HG02763 (cell line): ENCODE data around the gene UGT1A7.
"Not testable (repeated sequence)": the region's sequence is repeated elsewhere in the genome, so short reads cannot be mapped to it uniquely, and the experiment has no call there.

Experiments used
- ATAC-seq: cut with Tn5 transposase; IDR thresholded peaks from one replicate; pipeline ENCODE4 v1.9.1; 2021; ENCODE audit warnings: mild to moderate bottlenecking, moderate library complexity; ENCODE audit not compliant: unreplicated experiment

Gene UGT1A7

DNA sequence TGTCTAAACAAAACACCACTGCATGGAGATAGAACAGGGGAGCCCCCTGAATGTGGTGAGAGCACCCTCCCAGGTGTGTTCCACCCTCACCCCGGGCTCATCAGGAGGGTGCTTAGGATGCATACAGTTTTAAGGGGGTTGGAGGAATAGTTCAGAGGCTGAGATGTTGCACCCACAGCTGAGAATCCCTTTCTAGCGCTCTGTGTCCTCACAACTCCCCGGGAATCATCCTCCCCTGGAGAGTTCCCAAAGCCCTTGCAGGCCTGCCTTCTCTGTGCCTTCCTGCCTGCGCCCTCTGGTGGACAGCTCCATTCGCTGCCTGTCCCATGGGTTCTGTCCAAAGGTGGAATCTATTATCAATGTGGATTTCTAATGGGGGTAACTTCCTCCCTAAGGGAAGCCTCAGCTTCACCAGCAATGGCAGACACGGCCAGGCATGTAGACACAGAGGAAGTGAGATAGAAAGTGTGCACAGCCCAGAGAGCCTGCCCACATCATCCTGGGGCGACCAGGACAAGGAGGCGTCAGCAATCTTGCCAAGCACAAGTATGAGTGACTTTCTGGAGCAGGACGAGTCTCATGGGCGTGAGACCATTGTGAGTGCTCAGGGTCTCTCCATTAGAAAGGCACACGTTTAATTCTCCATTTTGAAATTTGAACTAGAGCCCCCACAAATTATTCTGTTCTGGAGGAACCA lies 29.8 kb downstream of the UGT1A7 start:
- ATAC-seq = no peak

DNA sequence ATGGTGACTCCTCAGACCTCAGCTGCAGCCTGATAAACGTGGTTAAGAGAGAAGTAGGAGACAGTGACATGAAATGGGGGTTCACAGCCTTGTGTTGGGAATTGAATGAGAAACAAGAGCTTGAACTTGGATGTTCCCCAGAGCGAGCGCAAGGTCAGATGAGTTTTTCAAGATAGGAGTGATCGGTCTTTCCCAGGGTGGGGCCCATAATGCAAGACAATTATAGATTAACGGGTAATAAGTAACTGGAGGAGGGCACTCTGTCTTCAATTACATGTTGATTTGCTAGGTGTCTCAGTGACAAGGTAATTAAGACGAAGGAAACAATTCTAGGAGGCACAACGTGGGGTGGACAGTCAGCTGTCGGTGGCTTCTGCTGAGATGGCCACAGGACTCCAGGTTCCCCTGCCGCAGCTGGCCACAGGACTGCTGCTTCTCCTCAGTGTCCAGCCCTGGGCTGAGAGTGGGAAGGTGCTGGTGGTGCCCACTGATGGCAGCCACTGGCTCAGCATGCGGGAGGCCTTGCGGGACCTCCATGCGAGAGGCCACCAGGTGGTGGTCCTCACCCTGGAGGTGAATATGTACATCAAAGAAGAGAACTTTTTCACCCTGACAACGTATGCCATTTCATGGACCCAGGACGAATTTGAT lies 31.0 kb downstream of the UGT1A7 start, which contains the start of gene UGT1A5:
Gene UGT1A5, plus strand, starts transcription at position 297 of the 651 bp plus-strand sequence. Its CDS starts 85 bp downstream, at position 382.
- ATAC-seq = no peak

DNA sequence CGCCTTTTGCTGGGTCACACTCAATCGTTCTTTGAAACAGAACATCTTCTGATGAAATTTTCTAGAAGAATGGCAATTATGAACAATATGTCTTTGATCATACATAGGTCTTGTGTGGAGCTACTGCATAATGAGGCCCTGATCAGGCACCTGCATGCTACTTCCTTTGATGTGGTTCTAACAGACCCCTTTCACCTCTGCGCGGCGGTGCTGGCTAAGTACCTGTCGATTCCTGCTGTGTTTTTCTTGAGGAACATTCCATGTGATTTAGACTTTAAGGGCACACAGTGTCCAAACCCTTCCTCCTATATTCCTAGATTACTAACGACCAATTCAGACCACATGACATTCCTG lies 31.5 kb downstream of the UGT1A7 start:
- ATAC-seq = no peak

DNA sequence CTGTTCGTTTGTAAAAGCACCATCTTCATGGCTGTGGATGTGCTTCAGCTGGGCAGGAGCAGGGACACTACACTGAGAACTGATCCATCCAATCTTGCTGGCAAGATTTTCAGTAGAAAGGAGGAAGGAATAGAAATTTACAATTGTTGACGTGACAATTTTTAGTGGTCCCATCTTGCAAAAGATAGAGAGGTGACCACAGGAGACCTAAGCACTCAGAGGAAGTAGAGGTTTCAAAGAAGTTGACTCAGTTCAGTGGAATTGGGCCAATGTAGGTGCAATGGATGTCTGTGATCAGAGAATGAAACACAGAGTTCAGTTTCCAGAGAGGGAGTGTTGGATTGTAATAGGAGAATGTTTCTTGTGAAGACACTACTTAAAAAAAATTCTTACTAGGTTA lies 32.4 kb downstream of the UGT1A7 start:
- no peak for ATAC-seq

DNA sequence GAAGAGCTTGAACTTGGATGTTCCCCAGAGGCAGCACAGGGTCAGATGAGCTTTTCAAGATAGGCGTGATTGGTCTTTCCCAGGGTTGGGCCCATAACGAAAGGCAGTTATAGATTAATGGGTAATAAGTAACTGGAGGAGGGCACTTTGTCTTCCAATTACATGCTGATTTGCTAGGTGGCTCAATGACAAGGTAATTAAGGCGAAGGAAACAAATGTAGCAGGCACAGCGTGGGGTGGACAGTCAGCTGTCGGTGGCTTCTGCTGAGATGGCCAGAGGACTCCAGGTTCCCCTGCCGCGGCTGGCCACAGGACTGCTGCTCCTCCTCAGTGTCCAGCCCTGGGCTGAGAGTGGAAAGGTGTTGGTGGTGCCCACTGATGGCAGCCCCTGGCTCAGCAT lies 36.9 kb downstream of the UGT1A7 start, which contains the start of gene UGT1A4:
Gene UGT1A4, plus strand, starts transcription at position 185 of the 400 bp plus-strand sequence. Its CDS starts 85 bp downstream, at position 270.
- no peak for ATAC-seq

DNA sequence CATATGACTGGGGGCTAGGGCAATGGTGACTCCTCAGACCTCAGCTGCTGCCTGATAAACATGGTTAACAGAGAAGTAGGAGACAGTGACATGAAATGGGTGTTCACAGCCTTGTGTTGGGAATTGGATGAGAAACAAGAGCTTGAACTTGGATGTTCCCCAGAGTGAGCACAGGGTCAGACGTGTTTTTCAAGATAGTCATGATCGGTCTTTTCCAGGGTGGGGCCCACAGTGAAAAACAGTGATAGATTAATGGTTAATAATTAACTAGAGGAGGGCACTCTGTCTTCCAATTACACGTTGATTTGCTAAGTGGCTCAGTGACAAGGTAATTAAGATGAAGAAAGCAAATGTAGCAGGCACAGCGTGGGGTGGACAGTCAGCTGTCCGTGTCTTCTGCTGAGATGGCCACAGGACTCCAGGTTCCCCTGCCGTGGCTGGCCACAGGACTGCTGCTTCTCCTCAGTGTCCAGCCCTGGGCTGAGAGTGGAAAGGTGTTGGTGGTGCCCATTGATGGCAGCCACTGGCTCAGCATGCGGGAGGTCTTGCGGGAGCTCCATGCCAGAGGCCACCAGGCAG lies 47.1 kb downstream of the UGT1A7 start, which contains the start of gene UGT1A3:
Gene UGT1A3, plus strand, starts transcription at position 320 of the 579 bp plus-strand sequence. Its CDS starts 85 bp downstream, at position 405.
- no peak for ATAC-seq

DNA sequence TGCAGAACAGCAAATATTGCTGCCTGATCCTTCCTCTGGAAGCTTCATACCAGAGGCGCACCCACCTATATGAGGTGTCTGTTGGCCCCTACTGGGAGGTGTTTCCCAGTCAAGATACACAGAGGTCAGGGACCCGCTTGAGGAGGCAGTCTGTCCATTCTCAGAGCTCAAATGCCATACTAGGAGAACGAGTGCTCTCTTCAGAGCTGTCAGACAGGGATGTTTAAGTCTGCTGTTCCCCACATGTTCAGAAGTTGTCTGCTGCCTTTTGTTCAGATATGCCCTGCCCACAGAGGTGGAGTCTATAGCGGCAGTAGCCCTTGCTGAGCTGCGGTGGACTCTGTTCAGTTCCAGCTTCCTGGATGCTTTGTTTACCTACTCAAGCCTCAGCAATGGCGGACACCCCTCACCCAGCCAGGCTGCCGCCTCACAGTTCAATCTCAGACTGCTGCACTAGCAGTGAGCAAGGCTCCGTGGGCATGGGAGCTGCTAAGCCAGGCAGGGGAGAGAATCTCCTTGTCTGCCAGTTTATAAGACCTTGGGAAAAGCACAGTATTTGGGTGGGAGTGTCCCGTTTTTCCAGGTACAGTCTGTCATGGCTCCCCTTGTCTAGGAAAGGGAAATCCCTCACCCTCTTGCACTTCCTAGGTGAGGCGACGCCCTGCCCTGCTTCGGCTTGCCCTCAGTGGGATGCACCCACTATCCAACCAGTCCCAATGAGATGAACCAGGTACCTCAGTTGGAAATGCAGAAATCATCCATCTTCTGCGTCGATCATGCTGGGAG lies 55.4 kb downstream of the UGT1A7 start:
- not testable (repeated sequence) for ATAC-seq

DNA sequence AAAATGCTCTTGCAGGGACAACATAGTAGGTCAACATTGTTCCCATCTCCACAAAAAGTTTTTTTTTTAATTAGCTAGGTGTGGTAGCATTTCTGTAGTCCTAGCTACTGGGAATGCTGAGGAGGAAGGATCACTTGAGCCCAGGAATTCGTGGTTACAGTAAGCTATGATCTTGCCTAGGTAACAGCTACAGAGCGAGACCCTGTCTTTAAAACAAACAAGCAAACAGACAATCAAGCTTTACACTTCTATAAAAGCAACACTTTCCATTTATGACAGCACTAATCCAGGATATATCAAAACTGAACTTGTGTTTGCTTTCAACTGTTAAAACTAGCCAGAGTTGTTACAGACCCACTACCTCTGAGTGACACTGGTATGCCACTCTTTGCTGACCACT lies 59.2 kb downstream of the UGT1A7 start:
- ATAC-seq = no peak

DNA sequence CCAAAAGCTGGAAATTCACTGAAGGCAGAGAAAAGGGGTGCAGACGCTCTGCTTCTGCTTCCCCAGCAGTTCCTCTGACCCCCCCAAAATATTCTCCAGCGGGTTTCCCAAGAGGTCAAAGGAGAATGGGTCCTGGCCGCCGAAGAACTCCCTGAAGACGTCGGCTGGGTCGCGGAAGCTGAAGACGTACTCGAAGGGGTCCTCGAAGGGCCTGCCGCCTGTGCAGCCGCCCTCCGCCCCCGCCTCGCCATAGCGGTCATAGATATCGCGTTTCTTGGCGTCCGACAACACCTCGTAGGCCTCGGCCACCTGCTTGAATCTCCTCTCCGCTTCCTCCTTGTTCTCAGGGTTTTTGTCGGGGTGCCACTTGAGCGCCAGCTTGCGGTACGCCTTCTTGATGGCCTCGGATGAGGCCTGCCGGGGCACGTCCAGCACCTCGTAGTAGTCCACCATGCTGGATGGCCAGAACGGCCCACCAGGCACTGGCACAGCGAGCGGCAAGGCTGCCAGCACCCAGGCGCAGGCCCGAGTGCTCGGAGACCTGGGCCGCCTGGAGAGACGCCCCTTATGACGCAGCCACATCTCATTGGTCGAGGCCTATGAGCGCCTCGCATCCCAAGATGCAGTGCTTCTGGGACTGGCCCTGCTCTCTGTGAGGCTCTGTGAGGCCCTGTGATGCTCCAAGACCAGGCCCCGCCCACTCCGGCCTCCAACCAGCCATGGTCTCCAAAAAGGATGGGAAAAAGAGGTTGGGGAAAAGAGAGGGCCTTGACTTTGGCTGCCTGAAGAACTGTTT lies 62.0 kb downstream of the UGT1A7 start:
- ATAC-seq = no peak

DNA sequence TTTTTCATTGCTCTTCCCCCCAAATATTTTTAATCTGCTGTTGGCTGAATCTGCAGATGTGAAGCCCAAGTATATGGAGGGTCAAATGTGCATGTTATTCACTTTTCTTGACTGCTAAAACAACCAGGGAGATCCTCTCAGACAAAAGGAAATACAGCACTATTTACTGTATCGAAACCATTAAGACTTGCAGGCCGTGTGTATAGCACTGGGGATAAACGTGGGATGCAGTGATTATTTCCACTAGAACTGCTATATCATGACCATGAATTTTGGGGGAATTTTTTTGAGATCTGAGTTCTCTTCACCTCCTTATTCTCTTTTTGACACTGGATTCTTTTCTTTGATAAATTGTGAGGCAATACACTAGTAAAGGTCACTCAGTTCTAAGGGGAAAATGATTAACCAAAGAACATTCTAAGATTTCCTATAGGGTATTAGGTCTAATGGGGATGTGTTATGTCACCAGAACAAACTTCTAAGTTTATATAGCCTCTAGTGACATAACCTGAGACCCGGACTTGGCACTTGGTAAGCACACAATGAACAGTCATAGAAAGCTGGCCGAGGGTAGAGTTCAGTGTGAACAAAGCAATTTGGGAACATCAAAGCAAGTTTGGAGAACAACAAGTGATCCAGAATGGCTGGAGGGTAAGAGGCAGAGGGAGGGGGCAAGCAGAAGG lies 63.5 kb downstream of the UGT1A7 start:
- no peak for ATAC-seq

DNA sequence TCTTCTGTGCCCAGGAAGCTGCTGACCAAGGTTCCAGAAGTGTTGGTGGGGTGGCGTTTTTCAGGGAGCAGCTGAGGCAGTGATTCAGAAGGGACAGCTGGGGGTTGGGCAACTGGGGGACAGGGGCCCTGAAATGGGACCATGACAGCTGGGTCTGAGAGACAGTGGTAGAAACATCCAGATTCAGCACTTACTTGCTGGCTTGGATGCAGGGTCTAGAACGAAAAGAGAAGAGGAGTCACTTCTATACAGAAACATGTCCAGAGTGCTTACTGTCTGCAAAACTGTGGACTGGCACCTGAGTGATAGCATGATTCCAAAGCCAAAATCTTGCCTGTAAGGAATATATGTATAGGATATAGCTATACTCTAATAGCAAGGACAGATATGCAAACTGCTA lies 64.1 kb downstream of the UGT1A7 start:
- not testable (repeated sequence) for ATAC-seq

DNA sequence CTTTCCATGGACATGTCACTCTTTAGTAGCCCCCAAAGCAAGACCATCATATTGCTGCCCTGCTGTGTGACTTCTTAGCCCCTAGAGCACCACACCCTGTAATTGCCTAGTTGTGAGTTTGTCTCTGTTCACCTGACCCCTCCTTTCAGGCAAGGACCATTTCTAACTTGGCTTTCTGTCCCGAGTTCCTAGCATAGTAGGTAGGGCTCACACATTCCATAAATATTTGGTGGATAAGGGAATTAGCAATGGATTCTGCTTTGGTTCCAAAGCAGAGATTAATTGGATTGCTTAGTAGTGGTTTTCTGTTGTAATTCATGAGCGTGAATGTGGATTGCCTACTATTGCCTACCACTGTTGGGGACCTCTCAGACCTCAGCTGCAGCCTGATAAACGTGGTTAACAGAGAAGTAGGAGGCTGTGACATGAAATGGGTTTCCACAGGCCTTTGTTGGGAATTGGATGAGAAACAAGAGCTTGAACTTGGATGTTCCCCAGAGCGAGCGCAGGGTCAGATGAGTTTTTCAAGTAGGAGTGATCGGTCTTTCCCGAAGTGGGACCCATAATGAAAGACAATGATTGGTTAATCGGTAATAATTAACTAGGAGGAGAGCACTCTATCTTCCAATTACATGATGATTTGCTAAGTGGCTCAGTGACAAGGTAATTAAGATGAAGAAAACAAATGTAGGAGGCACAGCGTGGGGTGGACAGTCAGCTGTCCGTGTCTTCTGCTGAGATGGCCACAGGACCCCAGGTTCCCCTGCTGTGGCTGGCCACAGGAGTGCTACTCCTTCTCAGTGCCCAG lies 65.0 kb downstream of the UGT1A7 start:
- no peak for ATAC-seq

DNA sequence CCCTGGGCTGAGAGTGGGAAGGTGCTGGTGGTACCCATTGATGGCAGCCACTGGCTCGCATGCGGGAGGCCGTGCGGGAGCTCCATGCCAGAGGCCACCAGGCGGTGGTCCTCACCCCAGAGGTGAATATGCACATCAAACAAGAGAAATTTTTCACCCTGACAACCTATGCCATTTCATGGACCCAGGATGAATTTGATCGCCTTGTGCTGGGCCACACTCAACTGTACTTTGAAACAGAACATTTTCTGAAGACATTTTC lies 65.5 kb downstream of the UGT1A7 start:
- ATAC-seq = no peak

DNA sequence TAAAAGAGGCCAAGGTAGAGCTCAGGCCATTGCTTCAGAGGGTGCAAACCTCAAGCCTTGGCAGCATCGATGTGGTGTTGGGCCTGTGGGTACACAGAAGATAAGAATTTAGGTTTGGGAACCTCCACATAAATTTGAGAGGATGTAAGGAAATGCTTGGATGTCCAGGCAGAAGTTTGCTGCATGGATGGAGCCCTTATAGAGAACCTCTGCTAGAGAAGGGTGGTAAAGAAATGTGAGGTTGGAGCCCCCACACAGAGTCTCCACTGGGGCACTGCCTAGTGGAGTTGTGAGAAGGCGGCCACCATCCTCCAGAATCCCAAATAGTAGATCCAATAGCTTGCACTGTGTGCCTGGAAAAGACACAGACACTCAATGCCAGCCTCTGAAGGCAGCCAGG lies 69.0 kb downstream of the UGT1A7 start:
- ATAC-seq = not testable (repeated sequence)

DNA sequence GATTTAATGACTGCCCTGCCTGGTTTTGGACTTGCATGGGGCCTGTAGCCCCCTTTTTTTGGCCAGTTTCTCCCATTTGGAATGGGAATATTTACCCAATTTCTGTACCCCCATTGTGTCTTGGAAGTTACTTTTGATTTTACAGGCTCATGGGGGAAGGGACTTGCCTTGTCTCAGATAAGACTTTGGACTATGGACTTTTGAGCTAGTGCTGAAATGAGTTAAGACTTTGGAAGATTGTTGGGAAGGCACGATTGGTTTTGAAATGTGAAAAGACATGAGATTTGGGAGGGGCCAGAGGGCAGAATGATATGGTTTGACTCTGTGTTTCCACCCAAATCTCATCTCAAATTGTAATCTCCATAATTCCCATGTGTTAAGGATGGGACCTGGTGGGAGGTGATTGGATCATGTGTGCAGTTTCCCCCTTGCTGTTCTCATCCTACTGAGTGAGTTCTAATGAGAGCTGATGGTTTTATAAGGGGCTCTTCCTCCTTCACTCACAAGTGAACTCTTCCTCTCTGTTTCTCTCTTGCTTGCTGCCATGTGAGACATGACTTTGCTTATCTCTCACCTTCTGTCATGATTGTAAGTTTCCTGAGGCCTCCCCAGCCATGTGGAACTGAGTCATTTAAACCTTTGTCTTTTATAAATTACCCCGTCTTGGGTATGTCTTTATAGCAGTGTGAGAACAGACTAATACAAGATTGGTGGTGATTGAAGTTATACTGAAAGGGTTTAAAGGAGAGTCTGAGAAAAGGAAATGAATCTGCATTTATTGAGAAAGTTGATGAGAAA lies 69.7 kb downstream of the UGT1A7 start:
- ATAC-seq = not testable (repeated sequence)

DNA sequence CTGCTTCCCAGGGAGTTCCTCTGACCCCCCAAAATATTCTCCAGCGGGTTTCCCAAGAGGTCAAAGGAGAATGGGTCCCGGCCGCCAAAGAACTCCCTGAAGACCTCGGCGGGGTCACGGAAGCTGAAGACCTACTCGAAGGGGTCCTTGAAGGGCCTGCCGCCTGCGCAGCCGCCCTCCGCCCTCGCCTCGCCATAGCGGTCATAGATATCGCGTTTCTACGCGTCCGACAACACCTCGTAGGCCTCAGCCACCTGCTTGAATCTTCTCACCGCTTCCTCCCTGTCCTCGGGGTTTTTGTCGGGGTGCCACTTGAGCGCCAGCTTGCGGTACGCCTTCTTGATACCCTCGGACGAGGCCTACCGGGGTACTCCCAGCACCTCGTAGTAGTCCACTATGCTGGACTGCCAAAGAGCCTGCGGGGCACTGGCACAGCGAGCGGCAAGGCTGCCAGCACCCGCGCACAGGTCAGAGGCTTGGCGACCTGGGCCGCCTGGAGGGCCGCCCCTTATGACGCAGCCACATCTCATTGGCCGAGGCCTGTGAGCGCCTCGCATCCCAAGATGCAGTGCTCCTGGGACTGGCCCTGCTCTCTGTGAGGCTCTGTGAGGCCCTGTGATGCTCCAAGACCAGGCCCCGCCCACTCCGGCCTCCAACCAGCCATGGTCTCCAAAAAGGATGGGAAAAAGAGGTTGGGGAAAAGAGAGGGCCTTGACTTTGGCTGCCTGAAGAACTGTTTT lies 73.3 kb downstream of the UGT1A7 start:
- ATAC-seq = no peak

DNA sequence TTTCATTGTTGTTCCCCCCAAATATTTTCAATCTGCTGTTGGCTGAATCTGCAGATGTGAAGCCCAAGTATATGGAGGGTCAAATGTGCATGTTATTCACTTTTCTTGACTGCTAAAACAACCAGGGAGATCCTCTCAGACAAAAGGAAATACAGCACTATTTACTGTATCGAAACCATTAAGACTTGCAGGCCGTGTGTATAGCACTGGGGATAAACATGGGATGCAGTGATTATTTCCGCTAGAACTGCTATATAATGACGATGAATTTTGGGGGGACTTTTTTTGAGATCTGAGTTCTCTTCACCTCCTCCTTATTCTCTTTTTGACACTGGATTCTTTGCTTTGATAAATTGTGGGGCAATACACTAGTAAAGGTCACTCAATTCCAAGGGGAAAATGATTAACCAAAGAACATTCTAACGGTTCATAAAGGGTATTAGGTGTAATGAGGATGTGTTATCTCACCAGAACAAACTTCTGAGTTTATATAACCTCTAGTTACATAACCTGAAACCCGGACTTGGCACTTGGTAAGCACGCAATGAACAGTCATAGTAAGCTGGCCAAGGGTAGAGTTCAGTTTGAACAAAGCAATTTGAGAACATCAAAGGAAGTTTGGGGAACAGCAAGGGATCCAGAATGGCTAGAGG lies 74.9 kb downstream of the UGT1A7 start:
- no peak for ATAC-seq
